HL-60 (cell line): Measurements from ENCODE around the gene NPIPA8.
"Not testable (repeated sequence)": the region's sequence is repeated elsewhere in the genome, so short reads cannot be mapped to it uniquely, and the experiment has no call there.

Experiments used
- DNase-seq, 2 experiments: peaks; one replicate each; pipeline ENCODE4 v3.0.0-alpha.2; 2010 to 2020; ENCODE audit warnings: low read depth in 1 of 2, low spot score in 1 of 2
- H3K27ac ChIP-seq: fragments of 250-450 bp; sonication (Bioruptor Pico); replicated peaks from 2 replicates; pipeline ENCODE4 v1.5.1; 2020; ENCODE audit warnings: mild to moderate bottlenecking, moderate library complexity
- H3K27me3 ChIP-seq: fragments of 250-450 bp; sonication (Bioruptor Pico); 2 replicates; pipeline ENCODE4 v1.5.1; 2021; ENCODE audit warnings: mild to moderate bottlenecking, moderate library complexity; ENCODE audit not compliant: insufficient read depth, poor library complexity, severe bottlenecking
- H3K4me3 ChIP-seq: replicated peaks from 2 replicates; pipeline ENCODE4 v1.5.1; 2011; ENCODE audit warnings: mild to moderate bottlenecking, control low read depth, low read length; ENCODE audit not compliant: insufficient read depth
- long read RNA-seq: library from polyadenylated mRNA; unstranded; transcript quantifications from one replicate; pipeline ENCODE4 v2.0.0, GENCODE V29; 2020

NPIPA8 gene
- long read RNA-seq, partial matches to known transcripts, result 2 of 2 reads
- long read RNA-seq, other reads (novel, unspliced or antisense), result 0 of 2 reads

GRCh38 chr16:18336636-18337035, at the start of gene NPIPA8:
TSS of gene NPIPA8 (minus strand) at chr16:18336736. CDS start at chr16:18332662, 4,074 bp downstream.
- H3K27ac ChIP-seq, result not testable (repeated sequence)

GRCh38 chr16:18385285-18385684, 48.7 kb upstream of the NPIPA8 start:
- H3K27ac ChIP-seq, H3K4me3 ChIP-seq, H3K27me3 ChIP-seq, DNase-seq: not testable (repeated sequence)

More at GRCh38 chr16:18336636-18337035, at the start of gene NPIPA8:
- H3K4me3 ChIP-seq, H3K27me3 ChIP-seq, DNase-seq: not testable (repeated sequence)

- DNase-seq, H3K27ac ChIP-seq, H3K4me3 ChIP-seq, H3K27me3 ChIP-seq: not testable (repeated sequence)
These were observed 48.3 kb upstream of the NPIPA8 start for GRCh38 chr16:18384869-18385268.

GRCh38 chr16:18384098-18384636, 47.6 kb upstream of the NPIPA8 start:
- not testable (repeated sequence) for H3K27ac ChIP-seq, H3K27me3 ChIP-seq, H3K4me3 ChIP-seq, DNase-seq

DNA sequence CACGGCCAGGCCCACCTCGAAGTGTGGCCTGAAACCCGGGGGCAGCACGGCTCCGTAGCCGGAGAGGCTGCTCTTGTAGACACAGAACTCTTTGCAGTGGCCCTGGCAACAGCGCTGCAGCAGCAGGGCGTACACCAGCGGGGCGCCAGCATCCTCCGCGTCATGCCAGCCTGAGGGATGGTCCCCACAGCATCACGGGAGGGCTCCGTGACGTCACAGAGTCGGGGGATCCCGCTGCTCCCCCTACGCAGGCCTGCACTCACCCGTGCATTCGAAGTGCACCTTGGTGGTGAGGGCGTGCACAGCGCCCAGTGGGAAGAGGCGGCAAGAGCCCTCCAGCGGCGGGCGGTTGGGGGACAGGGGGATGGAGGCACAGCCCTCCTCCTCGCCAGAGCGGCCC, 46.2 kb upstream of the NPIPA8 start:
- H3K27ac ChIP-seq, DNase-seq, H3K27me3 ChIP-seq, H3K4me3 ChIP-seq: not testable (repeated sequence)

DNA sequence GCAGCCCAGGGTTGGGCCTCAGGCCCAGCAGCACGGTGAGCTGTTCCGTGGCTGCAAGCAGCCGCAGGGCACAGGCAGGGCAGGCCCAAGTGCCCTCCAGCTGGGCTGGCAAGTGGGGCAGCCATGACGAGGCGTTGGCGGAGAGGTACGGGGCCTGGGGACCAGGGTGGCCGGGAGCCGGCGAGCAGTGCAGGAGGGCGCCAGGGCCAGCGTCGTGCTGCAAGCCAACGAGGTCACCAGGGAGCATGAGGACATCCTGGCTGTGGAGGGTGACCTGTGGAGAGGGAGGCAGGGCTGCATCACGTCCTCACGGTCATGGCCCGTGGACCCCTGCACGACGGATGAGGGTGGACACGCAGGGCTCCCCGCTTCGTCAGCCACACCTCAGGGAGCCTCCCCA, 11.2 kb upstream of the NPIPA8 start:
- not testable (repeated sequence) for H3K27ac ChIP-seq, H3K27me3 ChIP-seq, H3K4me3 ChIP-seq, DNase-seq

GRCh38 chr16:18346993-18347392, 10.5 kb upstream of the NPIPA8 start:
- DNase-seq, H3K4me3 ChIP-seq, H3K27me3 ChIP-seq, H3K27ac ChIP-seq: not testable (repeated sequence)

DNA sequence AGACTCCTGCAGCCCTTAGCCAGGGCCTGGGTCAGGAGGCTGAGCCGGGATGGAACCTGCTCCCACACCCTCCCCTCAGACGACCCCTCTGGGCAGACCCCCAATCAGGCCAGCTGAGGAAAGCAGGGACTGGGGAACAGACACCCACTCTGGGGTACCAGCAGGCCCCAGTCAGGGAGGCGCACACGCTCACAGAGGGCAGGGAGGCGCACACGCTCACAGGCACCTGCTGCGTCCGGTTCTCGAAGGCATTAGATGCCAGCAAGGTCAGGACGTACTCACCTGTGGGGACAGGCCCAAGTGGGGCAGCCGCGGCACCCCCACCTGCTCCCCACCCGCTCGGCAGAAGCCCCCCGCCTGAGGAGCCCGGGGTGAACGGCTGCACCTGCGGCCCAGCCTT, 8.1 kb upstream of the NPIPA8 start:
- H3K27me3 ChIP-seq, H3K27ac ChIP-seq, DNase-seq, H3K4me3 ChIP-seq: not testable (repeated sequence)

GRCh38 chr16:18341986-18342385, 5.5 kb upstream of the NPIPA8 start:
- not testable (repeated sequence) for H3K27me3 ChIP-seq, DNase-seq, H3K4me3 ChIP-seq, H3K27ac ChIP-seq

- DNase-seq, H3K27me3 ChIP-seq, H3K27ac ChIP-seq, H3K4me3 ChIP-seq: not testable (repeated sequence)
These were observed 5.0 kb upstream of the NPIPA8 start for GRCh38 chr16:18341417-18341960.

DNA sequence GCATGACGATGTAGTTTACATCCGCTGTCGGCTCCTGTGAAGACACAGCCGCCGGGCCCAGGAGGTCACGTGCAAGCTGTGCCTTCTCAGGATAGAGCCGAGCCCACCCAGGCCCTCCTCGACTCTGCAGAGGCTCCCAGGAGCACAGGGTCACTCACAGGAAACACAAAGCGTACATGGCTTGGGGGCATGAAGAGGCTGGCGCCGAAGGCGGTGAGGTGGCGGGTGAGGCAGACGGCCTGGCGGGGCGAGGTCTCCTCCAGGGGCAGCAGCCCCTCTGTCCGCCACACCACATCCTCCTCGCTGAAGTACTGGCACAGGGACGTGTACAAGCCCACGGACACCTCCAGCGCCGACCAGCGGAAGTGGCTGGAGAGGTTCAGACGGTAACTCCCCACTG, 2.7 kb upstream of the NPIPA8 start:
- H3K27ac ChIP-seq, DNase-seq, H3K4me3 ChIP-seq, H3K27me3 ChIP-seq: not testable (repeated sequence)

- DNase-seq, H3K4me3 ChIP-seq, H3K27ac ChIP-seq, H3K27me3 ChIP-seq: not testable (repeated sequence)
These were observed 24.7 kb downstream of the NPIPA8 start for GRCh38 chr16:18311811-18312210.

GRCh38 chr16:18309159-18309558, 27.4 kb downstream of the NPIPA8 start:
- H3K27me3 ChIP-seq, H3K4me3 ChIP-seq, H3K27ac ChIP-seq, DNase-seq: not testable (repeated sequence)

- H3K27me3 ChIP-seq, DNase-seq, H3K4me3 ChIP-seq, H3K27ac ChIP-seq: not testable (repeated sequence)
These were observed 29.3 kb downstream of the NPIPA8 start for GRCh38 chr16:18307241-18307640.

DNA sequence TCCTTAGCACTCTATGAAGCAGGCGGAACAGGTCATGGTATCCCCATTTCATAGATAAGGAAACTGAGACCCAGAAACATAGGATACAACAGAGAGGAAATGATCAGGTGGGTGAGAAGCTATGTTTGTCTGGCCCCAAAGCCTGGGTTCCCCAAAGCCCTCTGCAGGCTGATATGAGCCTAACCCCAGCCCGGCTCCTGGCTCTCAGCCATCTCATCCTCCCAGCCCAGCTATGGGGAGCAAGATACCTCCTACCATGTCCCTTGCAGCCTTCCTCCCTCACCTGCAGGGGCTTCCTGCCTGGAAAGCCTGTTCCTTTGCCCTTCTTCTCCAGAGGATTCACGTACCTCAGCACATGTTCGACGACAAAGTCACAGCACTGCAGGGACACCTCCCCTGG, 30.5 kb downstream of the NPIPA8 start:
- not testable (repeated sequence) for H3K4me3 ChIP-seq, DNase-seq, H3K27ac ChIP-seq, H3K27me3 ChIP-seq
